Fibroblast of the conjunctiva (primary cell): ENCODE results near the gene ZBTB9.
A peak's percentile ranks its signal among the peaks of the same experiment; 100 is the strongest.

Experiments used
- DNase-seq: peaks from one replicate; pipeline ENCODE4 v3.0.0-alpha.2; 2010; ENCODE audit warnings: low read depth

Gene ZBTB9

GRCh38 chr6:33454009-33454946 lies at the start of gene ZBTB9:
Gene ZBTB9, plus strand, starts transcription at chr6:33454576. Its CDS starts 525 bp downstream, at chr6:33455101.
- DNase-seq: peak; percentile 95

GRCh38 chr6:33404884-33405283 lies 49.5 kb upstream of the ZBTB9 start:
- DNase-seq: no peak

GRCh38 chr6:33405386-33405940 lies 48.9 kb upstream of the ZBTB9 start:
- DNase-seq: no peak

GRCh38 chr6:33406126-33406525 lies 48.2 kb upstream of the ZBTB9 start:
- DNase-seq: no peak

GRCh38 chr6:33407132-33407718 lies 47.2 kb upstream of the ZBTB9 start:
- no peak for DNase-seq

GRCh38 chr6:33410050-33410710 lies 44.2 kb upstream of the ZBTB9 start:
- peak; percentile 96 for DNase-seq

- peak; percentile 70 for DNase-seq
Measured at GRCh38 chr6:33410711-33411631, 43.4 kb upstream of the ZBTB9 start, which contains the start of gene PHF1. Gene PHF1, plus strand, starts transcription at chr6:33411014. Its CDS starts 1,250 bp downstream, at chr6:33412264.

- no peak for DNase-seq
Measured at GRCh38 chr6:33411632-33412005, 42.8 kb upstream of the ZBTB9 start.

- no peak for DNase-seq
Measured at GRCh38 chr6:33412140-33413009, 42.0 kb upstream of the ZBTB9 start.

GRCh38 chr6:33413241-33414120 lies 40.9 kb upstream of the ZBTB9 start:
- no peak for DNase-seq

- DNase-seq: no peak
Measured at GRCh38 chr6:33414592-33415271, 39.6 kb upstream of the ZBTB9 start.

GRCh38 chr6:33415831-33416230 lies 38.5 kb upstream of the ZBTB9 start:
- DNase-seq: no peak

- DNase-seq: no peak
Measured at GRCh38 chr6:33416386-33417127, 37.8 kb upstream of the ZBTB9 start.

GRCh38 chr6:33417128-33417902 lies 37.1 kb upstream of the ZBTB9 start:
- DNase-seq: peak; percentile 35

GRCh38 chr6:33417903-33418689 lies 36.3 kb upstream of the ZBTB9 start, which contains the start of gene CUTA:
Gene CUTA, minus strand, starts transcription at chr6:33418107. Its CDS starts 107 bp downstream, at chr6:33418000.
- DNase-seq: peak; percentile 100

- no peak for DNase-seq
Measured at GRCh38 chr6:33418690-33419291, 35.6 kb upstream of the ZBTB9 start.
